Skeletal muscle tissue (tissue), 4 donors: ENCODE measurements around the gene RBM19. TPM values are rescaled to one million over a fixed set of nuclear protein-coding genes. Genes with fewer than 3 reads are reported as not detected.
"Not testable (repeated sequence)": the region's sequence is repeated elsewhere in the genome, so short reads cannot be mapped to it uniquely, and the experiment has no call there.

ENCODE experiments used
- H3K27ac ChIP-seq: one replicate; pipeline ENCODE4 v1.7.0; 2013; ENCODE audit warnings: mild to moderate bottlenecking, low read depth, low read length, inconsistent platforms
- H3K27me3 ChIP-seq, 3 donors: one replicate each; pipeline ENCODE4 v1.7.0; 2013; ENCODE audit warnings: low read length in 3 of 3; ENCODE audit not compliant: control insufficient read depth in 3 of 3, insufficient read depth in 3 of 3
- H3K36me3 ChIP-seq, 3 donors: one replicate each; pipeline ENCODE4 v1.7.0; 2013; ENCODE audit warnings: low read length in 3 of 3; ENCODE audit not compliant: control insufficient read depth in 3 of 3, insufficient read depth in 3 of 3
- H3K4me1 ChIP-seq, 3 donors: one replicate each; pipeline ENCODE4 v1.7.0; 2013; ENCODE audit warnings: low read length in 3 of 3, mild to moderate bottlenecking in 3 of 3; ENCODE audit not compliant: control insufficient read depth in 3 of 3, insufficient read depth in 3 of 3
- H3K4me3 ChIP-seq, 3 donors: one replicate each; pipeline ENCODE4 v1.7.0; 2013; ENCODE audit warnings: low read length in 3 of 3
- H3K9ac ChIP-seq, 3 donors: one replicate each; pipeline ENCODE4 v1.7.0; 2013; ENCODE audit warnings: low read length in 3 of 3, mild to moderate bottlenecking in 3 of 3, moderate library complexity in 2 of 3, low read depth in 1 of 3
- H3K9me3 ChIP-seq, 3 donors: one replicate each; pipeline ENCODE4 v1.7.0; 2013; ENCODE audit warnings: low read length in 3 of 3; ENCODE audit not compliant: control insufficient read depth in 3 of 3
- total RNA-seq: library from RNA; depleted of rRNA; stranded (reverse); fragments of >200 nt; gene quantifications from one replicate; pipeline ENCODE4 v1.2.3, GENCODE V29; 2014
- donor health status: Osteomylitis.

RBM19 gene
- total RNA-seq, 1 donor from 2014 or later = 12.5 TPM

GRCh38 chr12:113818283-113818682, 147.8 kb downstream of the RBM19 start:
- H3K9ac ChIP-seq = no peak overlapping the region
- no peaks in the 10 kb centered on the region for H3K27me3 ChIP-seq
- H3K36me3 ChIP-seq = peaks cover 8 to 12% (median 10%) of the 10 kb centered on the region in 3 donors
- no peak overlapping the region for H3K4me3 ChIP-seq
- H3K9me3 ChIP-seq = no peaks in the 10 kb centered on the region
- no peak overlapping the region for H3K27ac ChIP-seq
- no peaks in the 10 kb centered on the region for H3K4me1 ChIP-seq

DNA sequence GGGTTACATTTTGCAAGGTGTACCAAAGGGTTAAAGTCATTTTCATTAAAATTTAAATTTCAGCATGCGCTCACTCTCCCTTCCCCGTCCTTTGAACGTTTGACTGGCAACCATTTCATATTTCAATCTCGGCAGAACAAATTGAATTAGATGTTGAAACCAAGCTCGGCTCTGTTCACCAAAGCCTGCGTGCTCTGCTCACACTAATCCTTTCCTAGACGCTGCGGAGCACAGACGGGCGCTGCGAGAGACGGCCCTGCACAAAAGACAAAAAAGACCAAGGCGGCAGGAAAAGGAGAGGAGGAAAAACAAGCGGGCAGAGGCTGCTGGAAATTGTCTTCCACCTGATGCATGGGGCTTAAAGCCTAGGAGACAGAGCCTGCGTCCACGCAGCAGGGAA, 149.3 kb downstream of the RBM19 start:
- Histone ChIP-seq H3K27me3 (no peaks in the 10 kb centered on the region), H3K9ac (no peak overlapping the region), H3K4me1 (no peaks in the 10 kb centered on the region), H3K27ac (no peak overlapping the region), H3K9me3 (no peaks in the 10 kb centered on the region), H3K4me3 (no peak overlapping the region), H3K36me3 (peaks cover 7 to 8% (median 7%) of the 10 kb centered on the region in 3 donors)

GRCh38 chr12:113815031-113815430, 151.1 kb downstream of the RBM19 start:
- H3K27me3 ChIP-seq = no peaks in the 10 kb centered on the region
- peaks cover 3 to 5% (median 4%) of the 10 kb centered on the region in 3 donors for H3K36me3 ChIP-seq
- H3K9me3 ChIP-seq = peaks cover 0 to 4% (median 2%) of the 10 kb centered on the region in 3 donors
- H3K4me1 ChIP-seq = no peaks in the 10 kb centered on the region
- no peak overlapping the region for H3K4me3 ChIP-seq
- H3K9ac ChIP-seq = no peak overlapping the region
- H3K27ac ChIP-seq = no peak overlapping the region

GRCh38 chr12:113813229-113813541, 152.9 kb downstream of the RBM19 start:
- H3K4me1 ChIP-seq = no peaks in the 10 kb centered on the region
- no peak overlapping the region for H3K4me3 ChIP-seq
- H3K9ac ChIP-seq = no peak overlapping the region
- peaks cover 3 to 5% (median 4%) of the 10 kb centered on the region in 3 donors for H3K36me3 ChIP-seq
- peaks cover 0 to 7% (median 2%) of the 10 kb centered on the region in 3 donors for H3K9me3 ChIP-seq
- H3K27ac ChIP-seq = no peak overlapping the region
- H3K27me3 ChIP-seq = no peaks in the 10 kb centered on the region

DNA sequence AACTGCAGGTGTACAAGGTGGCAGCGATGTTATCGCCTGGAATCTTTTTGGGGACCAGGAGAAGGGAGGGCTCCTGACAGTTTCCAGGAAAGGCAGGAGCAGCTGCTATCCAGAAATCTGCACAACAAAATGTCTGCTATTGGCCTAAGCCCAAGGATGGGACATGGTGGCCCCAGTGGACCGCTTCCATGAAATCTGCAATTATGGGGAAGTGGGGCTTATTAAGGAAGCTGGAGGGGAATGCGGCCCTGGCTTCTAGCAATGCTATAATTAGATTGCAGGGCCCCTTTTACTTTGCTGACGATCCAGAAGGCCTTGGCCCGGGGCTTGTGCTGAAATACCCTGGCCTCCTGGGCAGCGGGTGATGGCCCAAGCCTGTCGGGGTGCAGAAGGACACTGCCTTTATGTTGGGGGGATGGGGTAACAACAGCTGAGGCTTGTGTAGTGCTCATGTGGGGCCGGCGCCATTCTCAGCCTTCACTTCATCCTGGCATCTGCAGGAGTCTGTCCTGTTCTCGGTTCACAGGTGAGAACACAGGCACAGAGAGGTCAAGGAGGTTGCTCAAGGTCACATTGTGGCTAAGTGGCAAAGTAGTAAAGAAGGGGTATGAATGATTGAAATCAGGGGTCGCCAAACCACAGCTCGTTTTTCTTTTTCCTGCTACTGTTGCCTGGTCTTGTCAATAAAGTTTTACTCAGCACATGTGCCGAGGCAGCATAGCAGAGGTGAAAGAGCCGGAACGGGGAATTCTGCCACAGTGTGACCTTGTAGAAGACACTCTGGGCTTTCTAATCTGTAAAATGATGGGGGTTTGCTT, 153.5 kb downstream of the RBM19 start:
- Histone ChIP-seq H3K9me3 (peaks cover 0 to 7% (median 2%) of the 10 kb centered on the region in 3 donors), H3K36me3 (peaks cover 3 to 5% (median 4%) of the 10 kb centered on the region in 3 donors), H3K9ac (no peak overlapping the region)

GRCh38 chr12:113809462-113810220, 156.5 kb downstream of the RBM19 start:
- H3K4me1 ChIP-seq, H3K4me3 ChIP-seq, H3K36me3 ChIP-seq, H3K9me3 ChIP-seq, H3K27ac ChIP-seq, H3K27me3 ChIP-seq, H3K9ac ChIP-seq: not testable (repeated sequence)

More for the DNA sequence above, 153.5 kb downstream of the RBM19 start:
- H3K27me3 ChIP-seq = no peaks in the 10 kb centered on the region
- no peaks in the 10 kb centered on the region for H3K4me1 ChIP-seq
- H3K27ac ChIP-seq = no peak overlapping the region
- H3K4me3 ChIP-seq = no peak overlapping the region

- H3K4me3 ChIP-seq = no peak overlapping the region
Measured at GRCh38 chr12:113808095-113808951, 157.8 kb downstream of the RBM19 start.

DNA sequence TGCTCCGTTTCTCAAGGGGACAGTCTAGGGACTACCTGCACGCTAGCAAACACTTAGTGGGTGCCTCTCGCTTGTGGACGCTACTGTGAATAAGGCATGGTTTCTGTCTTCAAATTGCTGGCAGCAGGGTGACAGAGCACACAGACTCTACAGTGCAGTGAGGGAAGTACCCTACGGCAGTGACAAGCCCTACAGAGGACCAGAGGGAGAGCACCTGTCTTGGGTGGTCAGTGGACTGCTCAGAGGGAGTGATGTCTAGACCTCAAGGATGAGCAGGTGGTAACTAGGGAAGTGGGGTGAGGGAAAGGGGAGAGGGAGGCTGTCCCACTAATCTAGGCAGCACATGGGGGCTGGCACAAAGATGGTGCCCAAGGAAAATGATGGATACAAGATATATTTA, 160.5 kb downstream of the RBM19 start:
- H3K27me3 ChIP-seq = peaks cover 0 to 3% (median 0%) of the 10 kb centered on the region in 3 donors
- H3K36me3 ChIP-seq = no peaks in the 10 kb centered on the region
- H3K4me1 ChIP-seq = no peaks in the 10 kb centered on the region
- H3K27ac ChIP-seq = no peak overlapping the region
- H3K9ac ChIP-seq = no peak overlapping the region
- no peak overlapping the region for H3K4me3 ChIP-seq
- H3K9me3 ChIP-seq = peaks cover 0 to 2% (median 0%) of the 10 kb centered on the region in 3 donors

More at GRCh38 chr12:113808095-113808951, 157.8 kb downstream of the RBM19 start:
- Histone ChIP-seq H3K9me3 (peaks cover 0 to 7% (median 2%) of the 10 kb centered on the region in 3 donors), H3K36me3 (no peaks in the 10 kb centered on the region), H3K9ac (no peak overlapping the region), H3K27ac (no peak overlapping the region), H3K27me3 (peaks cover 0 to 3% (median 0%) of the 10 kb centered on the region in 3 donors), H3K4me1 (no peaks in the 10 kb centered on the region)

- peaks cover 0 to 2% (median 0%) of the 10 kb centered on the region in 3 donors for H3K9me3 ChIP-seq
- no peaks in the 10 kb centered on the region for H3K36me3 ChIP-seq
- H3K27me3 ChIP-seq = peaks cover 0 to 3% (median 0%) of the 10 kb centered on the region in 3 donors
- H3K4me3 ChIP-seq = no peak overlapping the region
- H3K27ac ChIP-seq = no peak overlapping the region
- no peaks in the 10 kb centered on the region for H3K4me1 ChIP-seq
- no peak overlapping the region for H3K9ac ChIP-seq
Measured at GRCh38 chr12:113804961-113805600, 161.0 kb downstream of the RBM19 start.
